TTC549 (cell line): Measurements from ENCODE around the gene LSM10.

Source experiments
- FAIRE-seq: peaks from 2 replicates; lab custom pipeline; 2012; peaks lifted over from hg19 to GRCh38; lab: Jason Lieb, UNC

LSM10 gene

GRCh38 chr1:36408479-36408878, 10.8 kb upstream of the LSM10 start:
- no peak for FAIRE-seq

GRCh38 chr1:36406440-36406839, 8.7 kb upstream of the LSM10 start:
- no peak for FAIRE-seq

- FAIRE-seq = no peak
These were observed 4.8 kb upstream of the LSM10 start for GRCh38 chr1:36402504-36402890.

- FAIRE-seq = no peak
These were observed 4.1 kb upstream of the LSM10 start for GRCh38 chr1:36401602-36402503.

GRCh38 chr1:36400825-36401601, 3.3 kb upstream of the LSM10 start:
- no peak for FAIRE-seq

GRCh38 chr1:36400514-36400824, 2.8 kb upstream of the LSM10 start:
- FAIRE-seq = no peak

- no peak for FAIRE-seq
These were observed 766 bp upstream of the LSM10 start for GRCh38 chr1:36398370-36398977.

GRCh38 chr1:36397083-36397377, 678 bp downstream of the LSM10 start:
- FAIRE-seq = no peak

- no peak for FAIRE-seq
These were observed 1.3 kb downstream of the LSM10 start for GRCh38 chr1:36396359-36396758.

- no peak for FAIRE-seq
These were observed 4.0 kb downstream of the LSM10 start for GRCh38 chr1:36393686-36394085.

GRCh38 chr1:36392836-36393235, 4.9 kb downstream of the LSM10 start:
- FAIRE-seq = no peak

- no peak for FAIRE-seq
These were observed 6.4 kb downstream of the LSM10 start for GRCh38 chr1:36391271-36391670.

GRCh38 chr1:36390411-36390810, 7.3 kb downstream of the LSM10 start:
- no peak for FAIRE-seq

- FAIRE-seq = no peak
These were observed 7.7 kb downstream of the LSM10 start for GRCh38 chr1:36389999-36390398.

GRCh38 chr1:36389261-36389660, 8.4 kb downstream of the LSM10 start:
- FAIRE-seq = no peak

GRCh38 chr1:36387141-36387949, 10.4 kb downstream of the LSM10 start:
- no peak for FAIRE-seq

- peak; percentile 42 for FAIRE-seq
These were observed 11.2 kb downstream of the LSM10 start for GRCh38 chr1:36386265-36387140.

GRCh38 chr1:36385410-36386264, 12.1 kb downstream of the LSM10 start, which contains the start of gene STK40:
TSS of gene STK40 (minus strand) at chr1:36385924. CDS start at chr1:36361332, 24,592 bp downstream.
- peak; percentile 82 for FAIRE-seq

GRCh38 chr1:36384542-36385409, 12.9 kb downstream of the LSM10 start:
- FAIRE-seq = no peak
